ENCODE results near the gene PSEN1. TPM values are rescaled to one million over a fixed set of nuclear protein-coding genes. Genes with fewer than 3 reads are reported as not detected.

Gene PSEN1
- total RNA-seq, 1 experiment from 2014 or later, result 39.3 TPM

- Histone ChIP-seq H3K9me3 (ENCODE audit: control insufficient read depth, insufficient read depth, low read depth, low read length) (no peaks in the 10 kb centered on the region), H3K27ac (ENCODE audit: low read length) (no peak overlapping the region), H3K27me3 (ENCODE audit: control insufficient read depth, insufficient read depth, low read length) (no peaks in the 10 kb centered on the region), H3K4me1 (ENCODE audit: control insufficient read depth, insufficient read depth, low read length) (no peaks in the 10 kb centered on the region), H3K36me3 (ENCODE audit: control insufficient read depth, insufficient read depth, low read length) (no peaks in the 10 kb centered on the region), H3K4me3 (ENCODE audit: low read depth in 2 of 2, low read length in 2 of 2) (no peak overlapping the region)
- no peak for DNase-seq (ENCODE audit: low read depth, low spot score)
- intact Hi-C loops (cut with micrococcal nuclease; ENCODE audit: unreplicated experiment) (loop anchor here (10.0 kb wide), 1 partner anchor 95 kb away; no protein-coding TSS in a partner anchor), in situ Hi-C loops (cut with HindIII; ENCODE audit: low pct_unique_long_range_greater_than_20kb, low sequenced_read_pairs) (no loop called here)
- TF ChIP-seq, protein P1, sequence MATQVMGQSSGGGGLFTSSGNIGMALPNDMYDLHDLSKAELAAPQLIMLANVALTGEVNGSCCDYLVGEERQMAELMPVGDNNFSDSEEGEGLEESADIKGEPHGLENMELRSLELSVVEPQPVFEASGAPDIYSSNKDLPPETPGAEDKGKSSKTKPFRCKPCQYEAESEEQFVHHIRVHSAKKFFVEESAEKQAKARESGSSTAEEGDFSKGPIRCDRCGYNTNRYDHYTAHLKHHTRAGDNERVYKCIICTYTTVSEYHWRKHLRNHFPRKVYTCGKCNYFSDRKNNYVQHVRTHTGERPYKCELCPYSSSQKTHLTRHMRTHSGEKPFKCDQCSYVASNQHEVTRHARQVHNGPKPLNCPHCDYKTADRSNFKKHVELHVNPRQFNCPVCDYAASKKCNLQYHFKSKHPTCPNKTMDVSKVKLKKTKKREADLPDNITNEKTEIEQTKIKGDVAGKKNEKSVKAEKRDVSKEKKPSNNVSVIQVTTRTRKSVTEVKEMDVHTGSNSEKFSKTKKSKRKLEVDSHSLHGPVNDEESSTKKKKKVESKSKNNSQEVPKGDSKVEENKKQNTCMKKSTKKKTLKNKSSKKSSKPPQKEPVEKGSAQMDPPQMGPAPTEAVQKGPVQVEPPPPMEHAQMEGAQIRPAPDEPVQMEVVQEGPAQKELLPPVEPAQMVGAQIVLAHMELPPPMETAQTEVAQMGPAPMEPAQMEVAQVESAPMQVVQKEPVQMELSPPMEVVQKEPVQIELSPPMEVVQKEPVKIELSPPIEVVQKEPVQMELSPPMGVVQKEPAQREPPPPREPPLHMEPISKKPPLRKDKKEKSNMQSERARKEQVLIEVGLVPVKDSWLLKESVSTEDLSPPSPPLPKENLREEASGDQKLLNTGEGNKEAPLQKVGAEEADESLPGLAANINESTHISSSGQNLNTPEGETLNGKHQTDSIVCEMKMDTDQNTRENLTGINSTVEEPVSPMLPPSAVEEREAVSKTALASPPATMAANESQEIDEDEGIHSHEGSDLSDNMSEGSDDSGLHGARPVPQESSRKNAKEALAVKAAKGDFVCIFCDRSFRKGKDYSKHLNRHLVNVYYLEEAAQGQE (IDR thresholded peaks at IDR 0.05; ENCODE audit: insufficient read depth in 1 of 2, low read depth in 2 of 2, low read length in 1 of 2), result no peak
- TF ChIP-seq SIN3A (IDR thresholded peaks at IDR 0.05; ENCODE audit: borderline replicate concordance, insufficient read depth, low read depth, low read length), result no peak
- POLR2A ChIA-PET, result interaction anchor here (0.6 kb wide), 1 partner anchor 188 kb away, joined by 10 read pairs; the partner anchor contains the start of gene NUMB
- CTCF ChIA-PET, result no interaction called here
- no TSS peak for BruUV-seq (replicated peaks)
- no peak for ATAC-seq
These were observed 133.6 kb downstream of the PSEN1 start for GRCh38 chr14:73269729-73270531.

DNA sequence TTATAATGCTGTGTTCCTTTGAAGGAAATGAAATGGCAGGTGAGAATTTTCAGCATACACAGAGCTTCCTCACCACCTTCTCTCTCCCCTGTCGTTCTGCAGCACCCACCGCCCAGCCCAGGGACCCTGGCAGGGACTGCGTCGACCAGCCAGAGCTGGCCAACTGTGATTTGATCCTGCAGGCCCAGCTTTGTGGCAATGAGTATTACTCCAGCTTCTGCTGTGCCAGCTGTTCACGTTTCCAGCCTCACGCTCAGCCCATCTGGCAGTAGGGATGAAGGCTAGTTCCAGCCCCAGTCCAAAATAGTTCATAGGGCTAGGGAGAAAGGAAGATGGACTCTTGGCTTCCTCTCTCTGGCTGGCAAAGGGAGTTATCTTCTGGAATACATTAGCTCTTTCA lies 136.1 kb downstream of the PSEN1 start:
- Histone ChIP-seq H3K36me3 (ENCODE audit: control insufficient read depth, insufficient read depth, low read length) (no peaks in the 10 kb centered on the region), H3K27ac (ENCODE audit: low read length) (no peak overlapping the region), H3K27me3 (ENCODE audit: control insufficient read depth, insufficient read depth, low read length) (no peaks in the 10 kb centered on the region), H3K4me1 (ENCODE audit: control insufficient read depth, insufficient read depth, low read length) (no peaks in the 10 kb centered on the region), H3K9me3 (ENCODE audit: control insufficient read depth, insufficient read depth, low read depth, low read length) (no peaks in the 10 kb centered on the region), H3K4me3 (ENCODE audit: low read depth in 2 of 2, low read length in 2 of 2) (no peak overlapping the region)
- BruUV-seq (replicated peaks), result no TSS peak
- CTCF ChIA-PET, result interaction anchor here (0.9 kb wide), 1 partner anchor 40 kb away, joined by 4 read pairs; no protein-coding TSS in a partner anchor
- TF ChIP-seq TCF7L2 (IDR thresholded peaks at IDR 0.05; ENCODE audit: low read depth, low read length) (no peak), POLR2AphosphoS5 (IDR thresholded peaks at IDR 0.05; ENCODE audit: low read depth, low read length) (no peak), SIN3A (IDR thresholded peaks at IDR 0.05; ENCODE audit: borderline replicate concordance, insufficient read depth, low read depth, low read length) (no peak)
- TF ChIP-seq, protein P2, sequence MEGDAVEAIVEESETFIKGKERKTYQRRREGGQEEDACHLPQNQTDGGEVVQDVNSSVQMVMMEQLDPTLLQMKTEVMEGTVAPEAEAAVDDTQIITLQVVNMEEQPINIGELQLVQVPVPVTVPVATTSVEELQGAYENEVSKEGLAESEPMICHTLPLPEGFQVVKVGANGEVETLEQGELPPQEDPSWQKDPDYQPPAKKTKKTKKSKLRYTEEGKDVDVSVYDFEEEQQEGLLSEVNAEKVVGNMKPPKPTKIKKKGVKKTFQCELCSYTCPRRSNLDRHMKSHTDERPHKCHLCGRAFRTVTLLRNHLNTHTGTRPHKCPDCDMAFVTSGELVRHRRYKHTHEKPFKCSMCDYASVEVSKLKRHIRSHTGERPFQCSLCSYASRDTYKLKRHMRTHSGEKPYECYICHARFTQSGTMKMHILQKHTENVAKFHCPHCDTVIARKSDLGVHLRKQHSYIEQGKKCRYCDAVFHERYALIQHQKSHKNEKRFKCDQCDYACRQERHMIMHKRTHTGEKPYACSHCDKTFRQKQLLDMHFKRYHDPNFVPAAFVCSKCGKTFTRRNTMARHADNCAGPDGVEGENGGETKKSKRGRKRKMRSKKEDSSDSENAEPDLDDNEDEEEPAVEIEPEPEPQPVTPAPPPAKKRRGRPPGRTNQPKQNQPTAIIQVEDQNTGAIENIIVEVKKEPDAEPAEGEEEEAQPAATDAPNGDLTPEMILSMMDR (IDR thresholded peaks at IDR 0.05), result no peak
- TF ChIP-seq, protein P1 (IDR thresholded peaks at IDR 0.05; ENCODE audit: insufficient read depth in 1 of 2, low read depth in 2 of 2, low read length in 1 of 2), result no peak
- intact Hi-C loops (cut with micrococcal nuclease; ENCODE audit: unreplicated experiment), result loop anchor here (10.0 kb wide), 1 partner anchor 98 kb away; no protein-coding TSS in a partner anchor
- in situ Hi-C loops (cut with HindIII; ENCODE audit: low pct_unique_long_range_greater_than_20kb, low sequenced_read_pairs), result no loop called here
- ATAC-seq, result no peak
- POLR2A ChIA-PET, result no interaction called here
- DNase-seq (ENCODE audit: low read depth, low spot score), result no peak

Other genes with a start within 250 kb of the PSEN1 start
- not detected for gene DPF3, start 242.4 kb upstream of the PSEN1 start, total RNA-seq (2021; ENCODE audit: unreplicated experiment)
- gene DCAF4, start 210.0 kb upstream of the PSEN1 start, total RNA-seq (2021; ENCODE audit: unreplicated experiment), result 18.2 TPM
- gene ZFYVE1, start 109.4 kb upstream of the PSEN1 start, total RNA-seq (2021; ENCODE audit: unreplicated experiment), result 19.8 TPM
- 59.7 TPM for gene RBM25, start 78.0 kb upstream of the PSEN1 start, total RNA-seq (2021; ENCODE audit: unreplicated experiment)
- gene PAPLN, start 101.0 kb downstream of the PSEN1 start, total RNA-seq (2021; ENCODE audit: unreplicated experiment), result 22.2 TPM

Data from Panc1 (cell line).